SW 1271 (cell line): Measurements from ENCODE around the gene THEM5.
"Not testable (repeated sequence)": the region's sequence is repeated elsewhere in the genome, so short reads cannot be mapped to it uniquely, and the experiment has no call there.

ENCODE experiments used
- DNase-seq, 2 experiments: peaks; one replicate each; lab custom pipeline; 2025; lab: John Stamatoyannopoulos, UW

THEM5 gene

GRCh38 chr1:151867765-151868411 is 14.4 kb upstream of the THEM5 start:
- no peak for DNase-seq

GRCh38 chr1:151867321-151867720 is 13.8 kb upstream of the THEM5 start:
- DNase-seq: no peak

GRCh38 chr1:151864411-151864810 is 10.9 kb upstream of the THEM5 start:
- DNase-seq: no peak

- no peak for DNase-seq
Observed at GRCh38 chr1:151862604-151863003, 9.1 kb upstream of the THEM5 start.

GRCh38 chr1:151860504-151861187 is 7.1 kb upstream of the THEM5 start:
- DNase-seq: no peak

GRCh38 chr1:151859891-151860293 is 6.4 kb upstream of the THEM5 start:
- DNase-seq: no peak

GRCh38 chr1:151858886-151859665 is 5.6 kb upstream of the THEM5 start:
- DNase-seq: no peak

- DNase-seq: no peak
Observed at GRCh38 chr1:151858030-151858746, 4.7 kb upstream of the THEM5 start.

GRCh38 chr1:151855933-151856332 is 2.4 kb upstream of the THEM5 start:
- no peak for DNase-seq

- not testable (repeated sequence) for DNase-seq
Observed at GRCh38 chr1:151855516-151855915, 2.0 kb upstream of the THEM5 start.

GRCh38 chr1:151854658-151855057 is 1.1 kb upstream of the THEM5 start:
- no peak for DNase-seq

GRCh38 chr1:151852733-151853132 is 779 bp downstream of the THEM5 start:
- no peak for DNase-seq

- DNase-seq: no peak
Observed at GRCh38 chr1:151851886-151852285, 1.6 kb downstream of the THEM5 start.

- no peak for DNase-seq
Observed at GRCh38 chr1:151849871-151850270, 3.6 kb downstream of the THEM5 start.

- no peak for DNase-seq
Observed at GRCh38 chr1:151849126-151849525, 4.4 kb downstream of the THEM5 start.

- no peak for DNase-seq
Observed at GRCh38 chr1:151847867-151848596, 5.5 kb downstream of the THEM5 start.

GRCh38 chr1:151846686-151847237 is 6.8 kb downstream of the THEM5 start:
- no peak for DNase-seq

GRCh38 chr1:151846062-151846568 is 7.4 kb downstream of the THEM5 start:
- no peak for DNase-seq

- no peak for DNase-seq
Observed at GRCh38 chr1:151843398-151843797, 10.1 kb downstream of the THEM5 start.

- DNase-seq: no peak
Observed at GRCh38 chr1:151841141-151841540, 12.4 kb downstream of the THEM5 start.

GRCh38 chr1:151840421-151840820 is 13.1 kb downstream of the THEM5 start:
- DNase-seq: no peak
